GM06990 (cell line): ENCODE measurements around the gene ATG14.

Experiments
- DNase-seq: peaks from one replicate; pipeline ENCODE4 v3.0.0-alpha.2; 2011; ENCODE audit not compliant: insufficient read length; ENCODE audit errors: extremely low read depth
- H3K27me3 ChIP-seq: replicated peaks from 2 replicates; pipeline ENCODE4 v1.6.0; 2011; ENCODE audit warnings: low read length; ENCODE audit not compliant: control insufficient read depth, insufficient read depth
- H3K36me3 ChIP-seq: 2 replicates; pipeline ENCODE4 v1.5.1; 2011; ENCODE audit warnings: low read length; ENCODE audit not compliant: control insufficient read depth, insufficient read depth
- H3K4me3 ChIP-seq: replicated peaks from 2 replicates; pipeline ENCODE4 v1.5.1; 2011; ENCODE audit warnings: low read depth, mild to moderate bottlenecking, control low read depth, low read length
- TF ChIP-seq, protein P1 (sequence below): IDR thresholded peaks from 2 replicates; pipeline ENCODE4 v1.5.1; 2011; ENCODE audit warnings: low read length, control low read depth, mild to moderate bottlenecking, inconsistent platforms; ENCODE audit not compliant: insufficient read depth, poor library complexity, severe bottlenecking

ATG14 gene

DNA sequence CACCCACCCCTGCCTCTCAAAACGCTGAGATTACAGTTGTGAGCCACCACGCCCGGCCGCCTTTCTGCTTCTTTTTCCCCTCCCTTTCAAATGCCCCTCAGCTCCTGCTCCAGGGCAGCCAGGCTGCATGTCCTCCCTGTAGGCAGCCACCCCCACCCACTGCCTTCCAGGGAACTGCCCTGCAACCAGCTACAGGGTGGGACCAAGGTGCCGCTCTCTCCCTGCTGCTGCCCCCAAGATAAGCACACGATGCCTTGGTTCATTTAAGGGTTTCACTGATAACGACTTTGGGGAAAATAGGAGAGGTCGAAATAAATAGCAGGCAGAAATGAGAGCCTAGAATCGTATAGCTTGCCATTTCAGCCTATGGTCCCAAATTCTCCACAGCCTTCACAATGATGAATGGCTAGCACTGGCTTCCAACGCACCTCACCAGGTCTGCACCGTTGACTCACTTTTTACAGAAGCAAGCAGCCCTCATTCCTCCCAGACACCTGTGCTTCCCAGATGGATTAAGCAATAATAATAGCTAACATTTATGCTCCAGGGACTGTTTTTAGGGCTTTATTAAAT is 40.7 kb downstream of the ATG14 start:
- H3K36me3 ChIP-seq: peaks cover 4% of the 10 kb centered on the region
- H3K4me3 ChIP-seq: no peak overlapping the region
- TF ChIP-seq, protein P1, sequence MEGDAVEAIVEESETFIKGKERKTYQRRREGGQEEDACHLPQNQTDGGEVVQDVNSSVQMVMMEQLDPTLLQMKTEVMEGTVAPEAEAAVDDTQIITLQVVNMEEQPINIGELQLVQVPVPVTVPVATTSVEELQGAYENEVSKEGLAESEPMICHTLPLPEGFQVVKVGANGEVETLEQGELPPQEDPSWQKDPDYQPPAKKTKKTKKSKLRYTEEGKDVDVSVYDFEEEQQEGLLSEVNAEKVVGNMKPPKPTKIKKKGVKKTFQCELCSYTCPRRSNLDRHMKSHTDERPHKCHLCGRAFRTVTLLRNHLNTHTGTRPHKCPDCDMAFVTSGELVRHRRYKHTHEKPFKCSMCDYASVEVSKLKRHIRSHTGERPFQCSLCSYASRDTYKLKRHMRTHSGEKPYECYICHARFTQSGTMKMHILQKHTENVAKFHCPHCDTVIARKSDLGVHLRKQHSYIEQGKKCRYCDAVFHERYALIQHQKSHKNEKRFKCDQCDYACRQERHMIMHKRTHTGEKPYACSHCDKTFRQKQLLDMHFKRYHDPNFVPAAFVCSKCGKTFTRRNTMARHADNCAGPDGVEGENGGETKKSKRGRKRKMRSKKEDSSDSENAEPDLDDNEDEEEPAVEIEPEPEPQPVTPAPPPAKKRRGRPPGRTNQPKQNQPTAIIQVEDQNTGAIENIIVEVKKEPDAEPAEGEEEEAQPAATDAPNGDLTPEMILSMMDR: no peak
- no peak for DNase-seq
- H3K27me3 ChIP-seq: no peaks in the 10 kb centered on the region

DNA sequence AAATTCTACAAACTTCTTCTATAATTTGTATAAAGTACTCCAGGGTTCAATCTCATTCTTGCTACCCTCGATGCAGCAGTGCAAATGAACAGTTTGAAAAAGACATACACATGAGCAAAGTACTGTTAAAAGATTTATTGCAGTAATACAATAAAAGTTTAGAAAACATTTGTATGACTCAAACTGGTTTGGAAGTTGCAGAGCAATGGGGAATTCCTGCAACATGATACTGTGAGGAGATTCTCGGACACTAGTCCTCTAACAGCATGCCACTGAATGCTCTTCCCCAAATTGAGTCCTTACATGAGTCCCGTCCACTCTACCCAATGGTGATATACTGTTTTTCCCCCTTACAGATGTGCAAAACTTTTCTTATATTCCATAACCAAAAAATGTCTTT is 45.4 kb downstream of the ATG14 start:
- DNase-seq: no peak
- TF ChIP-seq, protein P1: no peak
- peaks cover 4% of the 10 kb centered on the region for H3K36me3 ChIP-seq

DNA sequence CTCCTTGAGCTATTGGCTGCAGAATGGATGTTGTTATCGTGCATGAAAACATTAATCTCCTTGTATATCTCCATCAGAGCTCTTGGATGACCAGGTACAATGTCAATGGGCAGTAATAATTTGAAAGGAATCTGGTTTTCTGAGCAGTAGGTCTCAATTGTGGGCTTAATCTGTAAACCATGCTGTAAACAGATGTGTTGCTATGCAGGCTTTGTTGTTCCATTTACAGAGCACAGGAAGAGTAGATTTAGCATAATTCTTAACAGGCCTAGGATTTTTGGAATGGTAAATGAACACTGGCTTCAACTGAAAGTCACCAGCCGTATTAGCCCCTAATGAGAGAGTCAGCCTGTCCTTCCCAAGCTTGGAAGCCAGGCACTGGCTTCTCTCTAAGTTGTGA is 50.4 kb downstream of the ATG14 start:
- DNase-seq: no peak
- H3K27me3 ChIP-seq: no peaks in the 10 kb centered on the region
- H3K4me3 ChIP-seq: no peak overlapping the region
- no peaks in the 10 kb centered on the region; the same call in 1 of the 2 replicates for H3K36me3 ChIP-seq
- TF ChIP-seq, protein P1: no peak

More for the DNA sequence above, 45.4 kb downstream of the ATG14 start:
- H3K4me3 ChIP-seq: no peak overlapping the region
- no peaks in the 10 kb centered on the region for H3K27me3 ChIP-seq

DNA sequence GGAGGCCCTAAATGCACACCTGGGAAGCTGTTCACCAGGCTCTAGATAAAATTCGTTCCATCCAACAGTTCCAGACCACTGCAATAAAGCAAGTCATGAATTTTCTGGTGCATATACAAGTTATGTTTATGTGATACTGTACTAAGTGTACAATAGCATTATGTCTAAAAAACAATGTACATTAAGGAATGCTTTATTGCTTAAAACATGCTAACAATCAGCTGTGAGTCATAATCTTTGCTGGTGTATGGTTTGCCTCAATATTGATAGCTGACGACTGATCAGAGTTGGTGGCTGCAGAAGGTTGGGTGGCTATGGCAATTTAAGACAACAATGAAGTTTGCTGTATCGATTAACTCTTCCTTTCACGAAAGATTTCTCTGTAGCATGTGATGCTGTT is 52.3 kb downstream of the ATG14 start:
- Histone ChIP-seq H3K27me3 (no peaks in the 10 kb centered on the region), H3K4me3 (no peak overlapping the region), H3K36me3 (no peaks in the 10 kb centered on the region; the same call in none of the 2 replicates)
- TF ChIP-seq, protein P1: no peak
- DNase-seq: no peak

DNA sequence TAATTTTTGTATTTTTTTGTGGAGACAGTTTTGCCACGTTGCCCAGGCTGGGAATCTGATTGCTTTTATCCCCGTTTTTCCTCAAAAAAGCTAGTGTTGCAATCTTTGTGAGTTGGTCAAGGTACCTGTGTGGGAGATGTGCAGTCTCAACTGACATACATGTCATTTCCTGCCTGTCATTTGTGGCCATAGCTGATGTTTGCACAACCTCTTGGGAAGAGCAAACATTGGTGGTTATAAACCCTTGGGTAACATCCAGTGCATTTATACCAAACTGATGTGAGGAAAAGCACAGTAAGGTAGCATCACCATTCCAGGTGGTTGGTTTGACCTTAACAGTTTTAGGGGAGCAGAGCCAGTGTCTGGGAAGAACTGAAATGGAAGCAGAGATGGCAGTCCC is 54.7 kb downstream of the ATG14 start:
- H3K36me3 ChIP-seq: peaks cover 3% of the 10 kb centered on the region
- no peaks in the 10 kb centered on the region for H3K27me3 ChIP-seq
- DNase-seq: no peak
- TF ChIP-seq, protein P1: no peak
- H3K4me3 ChIP-seq: no peak overlapping the region

DNA sequence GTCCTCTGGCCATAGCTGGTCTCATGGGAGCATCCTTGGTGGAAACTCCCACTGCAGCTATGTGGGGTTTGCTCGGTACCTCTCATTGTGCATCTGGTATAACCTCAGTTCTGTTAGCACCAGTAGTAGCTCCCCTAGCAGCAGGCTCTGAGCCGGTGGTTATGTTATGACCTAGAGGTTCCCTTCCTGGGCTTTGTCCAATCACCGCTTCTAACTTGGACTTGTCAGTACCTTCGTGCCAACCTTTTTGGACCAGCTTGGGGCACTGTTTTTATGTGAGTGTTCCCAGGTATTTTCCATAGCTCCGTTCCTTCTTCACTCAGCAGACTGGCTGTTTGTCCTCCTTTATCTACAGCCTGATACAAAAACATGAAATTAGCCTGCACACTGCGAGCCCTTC is 55.7 kb downstream of the ATG14 start:
- no peaks in the 10 kb centered on the region for H3K27me3 ChIP-seq
- peaks cover 6% of the 10 kb centered on the region for H3K36me3 ChIP-seq
- TF ChIP-seq, protein P1: no peak
- no peak for DNase-seq
- no peak overlapping the region for H3K4me3 ChIP-seq
